ENCODE results near the gene ACADVL.
A peak's percentile ranks its signal among the peaks of the same experiment; 100 is the strongest.

The ACADVL gene

DNA sequence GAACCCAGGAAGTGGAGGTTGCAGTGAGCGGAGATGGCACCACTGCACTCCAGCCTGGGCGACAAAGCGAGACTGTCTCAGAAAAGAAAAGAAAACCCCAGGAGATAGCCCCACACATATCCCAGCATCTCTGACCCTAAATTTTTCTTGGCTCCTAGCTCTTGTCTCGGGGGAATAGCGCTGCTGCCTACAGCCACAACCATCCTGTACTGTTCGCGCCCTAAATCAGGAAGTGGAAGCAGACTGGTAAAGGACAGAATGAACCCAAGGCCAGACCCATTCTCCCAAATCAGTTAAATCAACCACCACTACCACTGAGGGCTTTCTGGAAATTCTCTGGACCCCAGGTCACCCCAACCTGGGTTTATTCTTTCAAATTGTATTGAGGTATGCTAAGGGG, 30.1 kb downstream of the ACADVL start:
- TF ChIP-seq, protein P1, sequence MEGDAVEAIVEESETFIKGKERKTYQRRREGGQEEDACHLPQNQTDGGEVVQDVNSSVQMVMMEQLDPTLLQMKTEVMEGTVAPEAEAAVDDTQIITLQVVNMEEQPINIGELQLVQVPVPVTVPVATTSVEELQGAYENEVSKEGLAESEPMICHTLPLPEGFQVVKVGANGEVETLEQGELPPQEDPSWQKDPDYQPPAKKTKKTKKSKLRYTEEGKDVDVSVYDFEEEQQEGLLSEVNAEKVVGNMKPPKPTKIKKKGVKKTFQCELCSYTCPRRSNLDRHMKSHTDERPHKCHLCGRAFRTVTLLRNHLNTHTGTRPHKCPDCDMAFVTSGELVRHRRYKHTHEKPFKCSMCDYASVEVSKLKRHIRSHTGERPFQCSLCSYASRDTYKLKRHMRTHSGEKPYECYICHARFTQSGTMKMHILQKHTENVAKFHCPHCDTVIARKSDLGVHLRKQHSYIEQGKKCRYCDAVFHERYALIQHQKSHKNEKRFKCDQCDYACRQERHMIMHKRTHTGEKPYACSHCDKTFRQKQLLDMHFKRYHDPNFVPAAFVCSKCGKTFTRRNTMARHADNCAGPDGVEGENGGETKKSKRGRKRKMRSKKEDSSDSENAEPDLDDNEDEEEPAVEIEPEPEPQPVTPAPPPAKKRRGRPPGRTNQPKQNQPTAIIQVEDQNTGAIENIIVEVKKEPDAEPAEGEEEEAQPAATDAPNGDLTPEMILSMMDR (IDR thresholded peaks at IDR 0.05; ENCODE audit: borderline replicate concordance, insufficient read depth, low read depth, low read length): no peak
- H3K4me3 ChIP-seq (ENCODE audit: low read depth, low read length): peak overlapping the region; percentile 99

DNA sequence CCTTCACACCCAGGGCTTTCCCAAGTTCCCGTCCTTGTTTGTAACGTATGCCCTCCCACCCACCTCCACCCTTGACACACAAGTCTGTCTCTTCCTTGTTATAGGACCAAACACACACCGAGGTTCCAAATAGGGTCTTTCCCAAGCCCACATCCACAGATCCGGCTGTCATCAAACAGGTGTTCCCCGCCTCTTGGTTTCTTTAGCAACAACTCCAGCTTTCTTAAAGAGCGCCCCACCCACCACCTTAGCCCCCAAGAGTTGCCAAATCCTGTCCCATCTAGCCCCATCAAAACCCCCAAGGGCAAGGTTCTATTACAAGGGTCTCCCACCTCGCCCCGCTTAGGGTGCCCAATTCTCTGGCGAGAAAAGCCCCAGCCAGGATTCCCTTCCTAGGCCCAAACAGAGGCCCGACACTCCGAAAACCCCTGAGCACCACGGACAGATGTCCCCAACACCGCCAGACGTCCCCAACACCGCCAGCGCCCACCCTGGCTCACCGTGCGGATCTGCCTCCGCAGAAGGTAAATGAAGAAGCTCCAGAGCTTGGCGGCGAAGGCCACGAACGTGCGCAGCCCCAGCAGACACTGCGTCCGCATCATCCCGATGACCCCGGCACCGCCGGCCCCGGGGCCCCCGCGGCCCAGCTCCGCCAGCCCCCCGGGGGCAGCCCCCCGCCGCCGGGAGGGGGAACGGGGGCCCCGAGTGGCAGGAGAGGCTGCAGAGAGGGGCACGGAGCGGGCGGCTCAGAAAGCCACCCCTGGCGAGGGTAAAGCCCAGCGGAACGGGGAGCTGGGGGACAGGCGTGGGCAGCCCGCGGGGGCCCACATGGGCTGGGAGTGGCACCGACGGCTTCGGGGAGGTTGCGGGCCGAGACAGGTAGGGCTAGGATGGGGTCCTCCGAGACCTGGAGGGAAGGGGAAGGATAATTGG, 31.2 kb downstream of the ACADVL start:
- peak overlapping the region; percentile 99 for H3K4me3 ChIP-seq (ENCODE audit: low read depth, low read length)
- TF ChIP-seq, protein P1 (IDR thresholded peaks at IDR 0.05; ENCODE audit: borderline replicate concordance, insufficient read depth, low read depth, low read length): no peak

DNA sequence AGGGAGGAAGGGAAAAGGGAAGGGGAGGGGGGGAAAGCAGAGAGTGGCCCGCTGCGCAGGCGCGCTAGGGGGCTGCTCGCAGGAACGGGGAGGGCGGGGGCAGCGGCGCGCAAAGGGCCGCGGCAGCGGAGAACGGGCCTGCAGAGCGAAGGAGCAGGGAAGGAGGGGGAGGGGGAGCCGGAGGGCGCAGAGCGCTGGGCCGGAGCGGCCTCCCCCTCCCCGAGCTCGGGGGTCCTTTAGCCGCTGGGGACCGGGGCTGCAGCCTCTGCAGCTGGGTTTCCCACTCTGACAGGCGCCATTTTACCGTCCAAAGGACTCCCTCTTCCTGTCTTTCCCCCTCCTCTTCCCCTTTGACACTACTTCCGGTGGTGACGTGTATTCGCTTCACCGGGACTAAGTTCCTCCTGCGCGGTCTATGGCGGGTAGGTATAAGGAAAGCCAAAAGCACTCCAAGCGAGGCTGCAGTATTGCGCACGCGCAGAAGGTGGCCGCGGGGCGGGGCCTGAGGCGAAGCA, 32.0 kb downstream of the ACADVL start, which contains the start of gene CTDNEP1:
CTDNEP1 (minus strand) TSS at position 74 of the 515 bp plus-strand sequence. CDS start 438 bp downstream, outside the sequence.
- TF ChIP-seq, protein P1 (IDR thresholded peaks at IDR 0.05; ENCODE audit: borderline replicate concordance, insufficient read depth, low read depth, low read length): no peak

DNA sequence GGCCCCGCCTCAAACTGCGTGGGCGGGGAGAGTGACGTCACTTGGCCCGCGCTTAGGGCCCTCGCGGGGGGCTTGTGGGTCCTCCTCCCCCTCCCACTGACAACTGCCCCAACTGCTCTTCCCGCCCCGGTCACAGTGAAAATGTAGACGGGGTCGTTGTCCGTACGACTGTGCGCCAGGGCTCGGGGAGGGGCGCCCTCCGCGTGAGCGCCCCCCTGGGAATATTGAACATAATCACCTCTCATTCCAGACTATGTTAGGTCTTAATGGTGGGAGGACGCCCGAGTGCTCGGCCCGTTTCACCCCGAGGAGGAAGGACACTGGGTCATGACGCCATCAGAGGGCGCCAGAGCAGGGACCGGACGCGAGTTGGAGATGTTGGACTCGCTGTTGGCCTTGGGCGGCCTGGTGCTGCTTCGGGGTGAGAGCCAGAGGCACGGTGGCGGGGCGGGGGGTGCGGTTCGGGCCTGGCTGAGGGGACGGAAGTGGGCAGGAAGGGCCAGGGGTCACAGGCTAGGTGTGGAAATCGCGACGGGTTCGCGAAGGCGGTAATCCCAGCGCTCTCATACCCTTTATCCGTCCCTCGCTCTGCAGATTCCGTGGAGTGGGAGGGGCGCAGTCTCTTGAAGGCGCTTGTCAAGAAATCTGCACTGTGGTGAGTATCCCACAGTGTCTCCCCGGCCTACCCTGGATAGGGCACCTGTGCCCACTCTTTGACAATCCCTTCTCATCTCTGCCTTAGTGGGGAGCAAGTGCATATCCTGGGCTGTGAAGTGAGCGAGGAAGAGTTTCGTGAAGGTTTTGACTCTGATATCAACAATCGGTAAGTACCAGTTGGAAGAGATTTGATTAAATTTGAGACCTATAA, 32.7 kb downstream of the ACADVL start, which contains the start of gene ELP5:
ELP5 (plus strand) TSS at position 40 of the 868 bp plus-strand sequence; CDS start at position 376, 336 bp downstream.
- TF ChIP-seq, protein P1 (IDR thresholded peaks at IDR 0.05; ENCODE audit: borderline replicate concordance, insufficient read depth, low read depth, low read length): peak; percentile 27; the same call in 1 of the 2 replicates
- peak within 1 kb of the TSS; percentile 99 for H3K4me3 ChIP-seq (ENCODE audit: low read depth, low read length)

More for the DNA sequence above, 32.0 kb downstream of the ACADVL start, which contains the start of gene CTDNEP1:
- H3K4me3 ChIP-seq (ENCODE audit: low read depth, low read length): peak within 1 kb of the TSS; percentile 99

DNA sequence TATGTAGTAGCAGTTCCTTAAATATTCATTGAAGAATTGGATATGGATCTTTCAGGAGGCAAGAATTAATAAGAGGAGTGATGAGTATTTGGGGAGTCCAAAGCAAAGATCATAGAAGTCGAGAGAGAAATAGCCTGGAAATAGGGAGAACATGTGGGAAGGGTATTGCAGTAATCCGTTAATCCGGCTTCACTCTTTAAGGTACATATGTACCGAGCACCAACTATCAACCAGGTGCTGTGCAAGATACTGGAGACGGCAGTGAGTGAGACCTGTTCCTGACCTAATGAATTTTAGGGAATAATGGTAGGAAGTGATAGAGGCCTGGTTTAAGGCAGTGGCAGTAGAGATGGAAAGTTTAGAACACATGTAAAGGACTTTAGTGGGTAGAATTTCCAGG, 33.3 kb downstream of the ACADVL start:
- TF ChIP-seq, protein P1 (IDR thresholded peaks at IDR 0.05; ENCODE audit: borderline replicate concordance, insufficient read depth, low read depth, low read length): no peak
- H3K4me3 ChIP-seq (ENCODE audit: low read depth, low read length): peak overlapping the region; percentile 71

DNA sequence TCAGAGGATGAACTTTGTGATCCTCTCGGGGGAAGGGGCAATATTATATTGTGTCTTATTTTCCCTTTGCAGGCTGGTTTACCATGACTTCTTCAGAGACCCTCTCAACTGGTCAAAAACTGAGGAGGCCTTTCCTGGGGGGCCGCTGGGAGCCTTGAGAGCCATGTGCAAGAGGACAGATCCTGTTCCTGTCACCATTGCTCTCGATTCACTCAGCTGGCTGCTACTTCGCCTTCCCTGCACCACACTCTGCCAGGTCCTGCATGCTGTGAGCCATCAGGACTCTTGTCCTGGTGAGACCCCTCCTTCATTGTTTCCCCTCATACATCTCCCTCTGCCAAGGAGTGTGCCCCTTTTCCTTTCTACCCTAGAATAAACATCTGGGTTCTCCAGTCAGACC, 34.8 kb downstream of the ACADVL start:
- H3K4me3 ChIP-seq (ENCODE audit: low read depth, low read length): no peak overlapping the region
- TF ChIP-seq, protein P1 (IDR thresholded peaks at IDR 0.05; ENCODE audit: borderline replicate concordance, insufficient read depth, low read depth, low read length): no peak
